HG03045 (cell line): ENCODE measurements around the gene GFPT2.
A peak's percentile ranks its signal among the peaks of the same experiment; 100 is the strongest.

Source experiments
- ATAC-seq: cut with Tn5 transposase; IDR thresholded peaks from one replicate; pipeline ENCODE4 v1.9.1; 2021; ENCODE audit warnings: mild to moderate bottlenecking, moderate library complexity; ENCODE audit not compliant: unreplicated experiment

GFPT2 gene

GRCh38 chr5:180334751-180335613 is 18.2 kb downstream of the GFPT2 start:
- ATAC-seq, result no peak

- no peak for ATAC-seq
Measured at GRCh38 chr5:180334176-180334575, 19.0 kb downstream of the GFPT2 start.

GRCh38 chr5:180333661-180334060 is 19.5 kb downstream of the GFPT2 start:
- no peak for ATAC-seq

GRCh38 chr5:180332861-180333260 is 20.3 kb downstream of the GFPT2 start:
- no peak for ATAC-seq

GRCh38 chr5:180332051-180332517 is 21.1 kb downstream of the GFPT2 start:
- no peak for ATAC-seq

GRCh38 chr5:180331647-180331950 is 21.5 kb downstream of the GFPT2 start:
- ATAC-seq, result no peak

GRCh38 chr5:180330810-180331646 is 22.1 kb downstream of the GFPT2 start:
- no peak for ATAC-seq

GRCh38 chr5:180330270-180330648 is 22.9 kb downstream of the GFPT2 start:
- ATAC-seq, result no peak

- no peak for ATAC-seq
Measured at GRCh38 chr5:180329606-180330269, 23.4 kb downstream of the GFPT2 start.

GRCh38 chr5:180329138-180329435 is 24.0 kb downstream of the GFPT2 start:
- no peak for ATAC-seq

GRCh38 chr5:180328296-180329137 is 24.6 kb downstream of the GFPT2 start:
- ATAC-seq, result peak; percentile 77

- ATAC-seq, result no peak
Measured at GRCh38 chr5:180326989-180327565, 26.1 kb downstream of the GFPT2 start.

- no peak for ATAC-seq
Measured at GRCh38 chr5:180324601-180324950, 28.6 kb downstream of the GFPT2 start.

GRCh38 chr5:180323941-180324600 is 29.1 kb downstream of the GFPT2 start:
- ATAC-seq, result no peak

- ATAC-seq, result no peak
Measured at GRCh38 chr5:180323160-180323559, 30.0 kb downstream of the GFPT2 start.

GRCh38 chr5:180318456-180319089 is 34.6 kb downstream of the GFPT2 start:
- no peak for ATAC-seq

- no peak for ATAC-seq
Measured at GRCh38 chr5:180316586-180316985, 36.5 kb downstream of the GFPT2 start.

- peak; percentile 66 for ATAC-seq
Measured at GRCh38 chr5:180315762-180316212, 37.3 kb downstream of the GFPT2 start.
